Loucy (cell line): Measurements from ENCODE around the gene EMP1.

Source experiments
- H2AFZ ChIP-seq: fragments of 200-600 bp; sonication (generic); 2 replicates; pipeline ENCODE4 v1.6.0; 2016; ENCODE audit warnings: antibody characterized with exemption, mild to moderate bottlenecking, low read length, moderate library complexity
- H3F3A ChIP-seq: fragments of 200-600 bp; 2 replicates; pipeline ENCODE4 v1.6.0; 2016; ENCODE audit warnings: antibody characterized with exemption, low read depth, mild to moderate bottlenecking
- H3K27me3 ChIP-seq: fragments of 200-600 bp; sonication (generic); 2 replicates; pipeline ENCODE4 v1.6.1; 2014; ENCODE audit warnings: low read length, mild to moderate bottlenecking; ENCODE audit not compliant: insufficient read depth, poor library complexity, severe bottlenecking
- H3K36me3 ChIP-seq: fragments of 200-600 bp; sonication (generic); 2 replicates; pipeline ENCODE4 v1.6.1; 2016; ENCODE audit warnings: low read length; ENCODE audit not compliant: insufficient read depth
- H3K4me1 ChIP-seq: fragments of 200-600 bp; sonication (generic); 2 replicates; pipeline ENCODE4 v1.5.1; 2014; ENCODE audit warnings: low read length, mild to moderate bottlenecking; ENCODE audit not compliant: insufficient read depth, poor library complexity, severe bottlenecking
- H3K4me2 ChIP-seq: fragments of 200-600 bp; sonication (generic); 2 replicates; pipeline ENCODE4 v1.6.0; 2014; ENCODE audit warnings: antibody characterized with exemption, low read length, low read depth, mild to moderate bottlenecking; ENCODE audit not compliant: poor library complexity, severe bottlenecking
- H3K4me3 ChIP-seq: fragments of 200-600 bp; sonication (generic); 2 replicates; pipeline ENCODE4 v1.5.1; 2014; ENCODE audit warnings: low read length, mild to moderate bottlenecking, mixed read lengths; ENCODE audit not compliant: poor library complexity, severe bottlenecking
- H3K79me2 ChIP-seq: fragments of 200-600 bp; sonication (generic); 2 replicates; pipeline ENCODE4 v1.6.1; 2014; ENCODE audit warnings: low read length; ENCODE audit not compliant: insufficient read depth
- H3K9ac ChIP-seq: fragments of 200-600 bp; sonication (generic); 2 replicates; pipeline ENCODE4 v1.6.0; 2014; ENCODE audit warnings: mild to moderate bottlenecking, low read depth, low read length, moderate library complexity; ENCODE audit not compliant: poor library complexity, severe bottlenecking
- H3K9me2 ChIP-seq: fragments of 200-600 bp; sonication (generic); replicated peaks from 2 replicates; pipeline ENCODE4 v1.6.1; 2016; ENCODE audit warnings: low read depth, low read length, mixed read lengths
- H3K9me3 ChIP-seq: fragments of 200-600 bp; sonication (generic); 2 replicates; pipeline ENCODE4 v1.6.1; 2014; ENCODE audit warnings: mild to moderate bottlenecking, antibody characterized with exemption, low read length, low read depth; ENCODE audit not compliant: insufficient read depth
- H4K20me1 ChIP-seq: fragments of 200-600 bp; sonication (generic); 2 replicates; pipeline ENCODE4 v1.6.0; 2014; ENCODE audit warnings: antibody characterized with exemption, low read length, mild to moderate bottlenecking; ENCODE audit not compliant: insufficient read depth, poor library complexity, severe bottlenecking
- EZH2phosphoT487 ChIP-seq: fragments of 200-600 bp; IDR thresholded peaks from 2 replicates; pipeline ENCODE4 v1.6.1; 2018; ENCODE audit warnings: antibody characterized with exemption, mild to moderate bottlenecking, moderate library complexity, borderline replicate concordance
- TF ChIP-seq, protein P1 (sequence below): fragments of 200-600 bp; sonication (generic); conservative IDR thresholded peaks from 2 replicates; pipeline ENCODE4 v1.5.1; 2014; ENCODE audit warnings: mild to moderate bottlenecking, antibody characterized with exemption, low read length

EMP1 gene

DNA sequence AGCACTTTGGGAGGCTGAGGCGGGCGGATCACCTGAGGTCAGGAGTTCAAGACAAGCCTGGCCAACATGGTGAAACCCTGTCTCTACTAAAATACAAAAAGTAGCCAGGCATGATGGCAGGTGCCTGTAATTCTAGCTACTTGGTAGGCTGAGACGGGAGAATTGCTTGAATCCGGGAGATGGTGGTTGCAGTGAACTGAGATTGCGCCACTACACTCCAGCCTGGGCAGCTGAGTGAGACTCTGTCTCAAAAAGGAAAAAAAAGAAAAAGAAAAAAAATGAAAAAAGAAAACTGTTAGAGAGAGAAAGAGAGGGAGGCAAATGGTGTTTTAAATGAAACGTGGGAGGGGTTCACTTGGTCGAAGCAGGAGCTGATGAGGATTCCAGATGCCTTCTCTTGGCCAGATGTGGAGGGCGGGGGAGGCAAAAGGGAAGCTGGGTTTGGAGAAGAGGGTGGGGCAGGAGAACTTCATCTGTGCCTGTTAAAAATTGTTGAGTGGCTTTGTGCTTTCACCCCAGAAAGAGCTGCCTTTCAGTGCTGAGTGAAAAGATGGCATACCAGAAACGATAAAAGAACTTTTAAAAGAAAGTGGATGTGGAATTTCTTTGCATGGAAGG lies 1.1 kb downstream of the EMP1 start:
- no peaks in the 10 kb centered on the region for H3K36me3 ChIP-seq
- peak overlapping the region; percentile 75 for H3K4me3 ChIP-seq
- H3F3A ChIP-seq = 0 out of 2 replicates have a peak, but pooled peaks cover 6% of the 10 kb centered on the region
- no peak overlapping the region for H2AFZ ChIP-seq
- H3K4me2 ChIP-seq = peak overlapping the region; percentile 86
- no peaks in the 10 kb centered on the region for H4K20me1 ChIP-seq
- H3K27me3 ChIP-seq = no peaks in the 10 kb centered on the region
- TF ChIP-seq EZH2phosphoT487 = no peak
- TF ChIP-seq, protein P1, sequence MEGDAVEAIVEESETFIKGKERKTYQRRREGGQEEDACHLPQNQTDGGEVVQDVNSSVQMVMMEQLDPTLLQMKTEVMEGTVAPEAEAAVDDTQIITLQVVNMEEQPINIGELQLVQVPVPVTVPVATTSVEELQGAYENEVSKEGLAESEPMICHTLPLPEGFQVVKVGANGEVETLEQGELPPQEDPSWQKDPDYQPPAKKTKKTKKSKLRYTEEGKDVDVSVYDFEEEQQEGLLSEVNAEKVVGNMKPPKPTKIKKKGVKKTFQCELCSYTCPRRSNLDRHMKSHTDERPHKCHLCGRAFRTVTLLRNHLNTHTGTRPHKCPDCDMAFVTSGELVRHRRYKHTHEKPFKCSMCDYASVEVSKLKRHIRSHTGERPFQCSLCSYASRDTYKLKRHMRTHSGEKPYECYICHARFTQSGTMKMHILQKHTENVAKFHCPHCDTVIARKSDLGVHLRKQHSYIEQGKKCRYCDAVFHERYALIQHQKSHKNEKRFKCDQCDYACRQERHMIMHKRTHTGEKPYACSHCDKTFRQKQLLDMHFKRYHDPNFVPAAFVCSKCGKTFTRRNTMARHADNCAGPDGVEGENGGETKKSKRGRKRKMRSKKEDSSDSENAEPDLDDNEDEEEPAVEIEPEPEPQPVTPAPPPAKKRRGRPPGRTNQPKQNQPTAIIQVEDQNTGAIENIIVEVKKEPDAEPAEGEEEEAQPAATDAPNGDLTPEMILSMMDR = no peak
- H3K79me2 ChIP-seq = peaks cover 32% of the 10 kb centered on the region
- peak overlapping the region; percentile 69 for H3K9ac ChIP-seq
- H3K9me2 ChIP-seq = no peaks in the 10 kb centered on the region
- peaks cover 80% of the 10 kb centered on the region for H3K4me1 ChIP-seq
- H3K9me3 ChIP-seq = no peaks in the 10 kb centered on the region

DNA sequence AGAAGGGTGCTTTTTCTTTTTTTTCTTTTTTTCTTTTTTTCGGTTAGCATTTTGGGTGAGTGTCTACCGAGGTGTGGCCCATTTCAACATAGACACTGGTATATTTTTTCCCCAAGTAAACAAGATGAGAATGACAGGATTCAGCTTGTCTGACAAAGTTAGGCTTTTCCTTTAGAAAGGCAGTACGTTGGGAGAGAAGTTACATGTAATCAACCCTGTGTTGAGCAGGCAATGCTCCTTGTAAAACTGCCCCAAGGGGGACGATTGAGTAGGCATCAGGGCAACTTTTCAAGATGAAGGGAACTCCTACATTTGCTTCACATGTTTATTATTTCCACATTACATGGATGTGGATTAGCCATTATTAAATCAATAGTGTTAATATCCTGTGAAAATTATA lies 1.7 kb downstream of the EMP1 start:
- 0 out of 2 replicates have a peak, but pooled peaks cover 6% of the 10 kb centered on the region for H3F3A ChIP-seq
- H3K4me2 ChIP-seq = peak overlapping the region; percentile 86
- peaks cover 85% of the 10 kb centered on the region for H3K4me1 ChIP-seq
- no peaks in the 10 kb centered on the region for H3K27me3 ChIP-seq
- H3K4me3 ChIP-seq = peak overlapping the region; percentile 75
- no peaks in the 10 kb centered on the region for H3K9me3 ChIP-seq
- no peak for TF ChIP-seq EZH2phosphoT487
- TF ChIP-seq, protein P1 = no peak
- H3K36me3 ChIP-seq = no peaks in the 10 kb centered on the region
- H3K79me2 ChIP-seq = peaks cover 32% of the 10 kb centered on the region
- no peaks in the 10 kb centered on the region for H3K9me2 ChIP-seq
- H2AFZ ChIP-seq = no peak overlapping the region
- H4K20me1 ChIP-seq = no peaks in the 10 kb centered on the region
- H3K9ac ChIP-seq = peak overlapping the region; percentile 69

DNA sequence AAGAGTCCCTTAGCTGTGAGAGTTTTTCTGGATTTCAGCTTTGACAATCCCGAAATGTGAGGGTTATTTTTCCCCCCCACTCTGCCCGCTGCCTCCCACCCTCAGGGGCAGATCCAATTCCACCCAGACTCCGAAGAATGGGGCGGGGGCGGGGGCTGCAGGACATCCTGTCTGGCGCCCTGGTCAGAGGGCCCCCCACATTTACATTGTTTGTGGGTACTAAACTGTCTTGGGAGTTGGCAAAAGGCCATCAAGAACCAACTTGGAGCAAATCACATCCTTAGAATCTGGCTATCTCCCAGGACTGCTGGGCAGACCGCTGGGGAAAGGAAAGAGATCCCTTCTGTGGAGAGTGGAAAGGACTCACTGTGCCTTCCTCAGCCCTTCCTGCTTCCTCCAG lies 2.4 kb downstream of the EMP1 start:
- peaks cover 88% of the 10 kb centered on the region for H3K4me1 ChIP-seq

More for the DNA sequence above, 2.4 kb downstream of the EMP1 start:
- peak overlapping the region; percentile 28 for H3K9ac ChIP-seq
- H3K4me2 ChIP-seq = peak overlapping the region; percentile 86
- H3K9me2 ChIP-seq = no peaks in the 10 kb centered on the region
- peaks cover 32% of the 10 kb centered on the region for H3K79me2 ChIP-seq
- H3K4me3 ChIP-seq = peak overlapping the region; percentile 3
- H3K9me3 ChIP-seq = no peaks in the 10 kb centered on the region
- no peaks in the 10 kb centered on the region for H3K36me3 ChIP-seq
- H3K27me3 ChIP-seq = no peaks in the 10 kb centered on the region
- no peaks in the 10 kb centered on the region for H4K20me1 ChIP-seq
- H2AFZ ChIP-seq = no peak overlapping the region
- H3F3A ChIP-seq = 0 out of 2 replicates have a peak, but pooled peaks cover 6% of the 10 kb centered on the region
- TF ChIP-seq, protein P1 = no peak
- no peak for TF ChIP-seq EZH2phosphoT487
